ENCODE results near the gene CREB3L1. TPM values are rescaled to one million over a fixed set of nuclear protein-coding genes. Genes with fewer than 3 reads are reported as not detected.

Gene CREB3L1
- total RNA-seq, 3 donors from 2014 or later (not counting 1 experiment from before 2014, with no cell fraction given), result not detected

- Mint-ChIP-seq H3K4me3 (no peak overlapping the region), H3K4me1 (peaks cover 0 to 5% of the 10 kb centered on the region in 2 donors), H3K36me3 (no peaks in the 10 kb centered on the region), H3K27me3 (ENCODE audit: low read depth in 2 of 2) (peaks cover 49 to 50% of the 10 kb centered on the region in 2 donors), H3K27ac (no peak overlapping the region), H3K9me3 (no peaks in the 10 kb centered on the region)
- no peak for TF ChIP-seq CTCF (IDR thresholded peaks at IDR 0.05)
- peaks cover 5% of the 10 kb centered on the region for H3K4me1 ChIP-seq (ENCODE audit: control insufficient read depth, insufficient read depth, low read length)
- ATAC-seq, result no peak
- no peaks in the 10 kb centered on the region for H3K36me3 ChIP-seq (ENCODE audit: control insufficient read depth, insufficient read depth, low read length)
- no peak overlapping the region for H3K4me3 ChIP-seq (ENCODE audit: low read length)
- H3K27ac ChIP-seq (ENCODE audit: low read length), result no peak overlapping the region
- 80% methylated on average over 15 of the region's 15 CpGs for WGBS (ENCODE audit: insufficient coverage)
- peaks cover 22% of the 10 kb centered on the region for H3K27me3 ChIP-seq (ENCODE audit: control insufficient read depth, insufficient read depth, low read length)
- H3K9me3 ChIP-seq (ENCODE audit: control insufficient read depth, insufficient read depth, low read length), result no peaks in the 10 kb centered on the region
- intact Hi-C loops (cut with micrococcal nuclease), result no loop called here
- no peak for DNase-seq
These were observed 2.0 kb downstream of the CREB3L1 start for GRCh38 chr11:46279126-46280099.

- peaks cover 22% of the 10 kb centered on the region for H3K27me3 ChIP-seq (ENCODE audit: control insufficient read depth, insufficient read depth, low read length)
- peaks cover 5% of the 10 kb centered on the region for H3K4me1 ChIP-seq (ENCODE audit: control insufficient read depth, insufficient read depth, low read length)
- Mint-ChIP-seq H3K9me3 (no peaks in the 10 kb centered on the region), H3K4me1 (peaks cover 0 to 5% of the 10 kb centered on the region in 2 donors), H3K27me3 (ENCODE audit: low read depth in 2 of 2) (peaks cover 49 to 50% of the 10 kb centered on the region in 2 donors), H3K36me3 (no peaks in the 10 kb centered on the region), H3K4me3 (no peak overlapping the region), H3K27ac (no peak overlapping the region)
- no peak for DNase-seq
- WGBS (ENCODE audit: insufficient coverage), result 83% methylated on average over 4 of the region's 5 CpGs
- no peak overlapping the region for H3K27ac ChIP-seq (ENCODE audit: low read length)
- no peak for TF ChIP-seq CTCF (IDR thresholded peaks at IDR 0.05)
- H3K36me3 ChIP-seq (ENCODE audit: control insufficient read depth, insufficient read depth, low read length), result no peaks in the 10 kb centered on the region
- ATAC-seq, result no peak
- H3K4me3 ChIP-seq (ENCODE audit: low read length), result no peak overlapping the region
- intact Hi-C loops (cut with micrococcal nuclease), result no loop called here
- no peaks in the 10 kb centered on the region for H3K9me3 ChIP-seq (ENCODE audit: control insufficient read depth, insufficient read depth, low read length)
These were observed 3.2 kb downstream of the CREB3L1 start for GRCh38 chr11:46280706-46281105.

DNA sequence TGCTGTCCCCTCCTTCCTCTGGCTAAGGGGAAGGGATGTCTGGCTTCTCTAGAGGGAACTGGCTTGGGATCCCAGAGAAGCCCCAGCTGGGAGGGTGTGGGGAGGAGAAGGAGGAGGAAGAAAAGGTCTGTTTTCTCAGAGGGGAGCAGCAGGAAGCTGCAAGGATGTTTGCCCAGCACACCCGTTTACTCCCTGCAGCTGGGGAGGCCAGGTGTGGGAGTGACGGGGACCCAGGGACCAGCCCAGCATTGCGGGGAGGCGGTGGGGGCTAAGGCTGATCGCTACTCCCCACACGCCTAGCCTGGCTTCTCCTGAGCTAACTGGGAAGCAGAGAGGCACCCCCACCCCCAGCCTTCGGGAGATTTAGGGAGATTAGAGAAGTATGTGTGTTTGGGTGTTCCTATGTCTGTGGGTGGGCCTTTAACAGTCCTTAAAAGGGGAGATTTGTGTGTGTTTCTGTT is 3.9 kb downstream of the CREB3L1 start:
- DNase-seq (no peak), ATAC-seq (no peak)
- Mint-ChIP-seq H3K27ac (no peak overlapping the region), H3K27me3 (ENCODE audit: low read depth in 2 of 2) (peaks cover 46 to 48% of the 10 kb centered on the region in 2 donors), H3K36me3 (no peaks in the 10 kb centered on the region), H3K9me3 (no peaks in the 10 kb centered on the region), H3K4me3 (no peak overlapping the region), H3K4me1 (peaks cover 0 to 5% of the 10 kb centered on the region in 2 donors)
- Histone ChIP-seq H3K4me1 (ENCODE audit: control insufficient read depth, insufficient read depth, low read length) (peaks cover 5% of the 10 kb centered on the region), H3K27me3 (ENCODE audit: control insufficient read depth, insufficient read depth, low read length) (peaks cover 22% of the 10 kb centered on the region), H3K36me3 (ENCODE audit: control insufficient read depth, insufficient read depth, low read length) (no peaks in the 10 kb centered on the region), H3K4me3 (ENCODE audit: low read length) (no peak overlapping the region), H3K27ac (ENCODE audit: low read length) (no peak overlapping the region), H3K9me3 (ENCODE audit: control insufficient read depth, insufficient read depth, low read length) (no peaks in the 10 kb centered on the region)
- intact Hi-C loops (cut with micrococcal nuclease), result no loop called here
- no peak for TF ChIP-seq CTCF (IDR thresholded peaks at IDR 0.05)
- WGBS (ENCODE audit: insufficient coverage), result 12% methylated on average over 5 of the region's 7 CpGs

Measured in natural killer cell (primary cell).